GM23338 (cell line): ENCODE results near the gene DCANP1.

Experiments used
- CREB1 ChIP-seq: fragments of 250-450 bp; sonication (Bioruptor Pico); IDR thresholded peaks from 2 replicates; pipeline ENCODE4 v1.5.0; 2020; ENCODE audit warnings: low read depth, mild to moderate bottlenecking, moderate library complexity
- CTCF ChIP-seq, 2 experiments: fragments of 200-600 bp in 1 of 2; sonication (generic) in 1 of 2; conservative IDR thresholded peaks; 2 replicates each; pipeline versions ENCODE4 v1.5.1 to v1.6.1; 2016 to 2017; ENCODE audit warnings: antibody characterized with exemption in 2 of 2, low read depth in 2 of 2, mild to moderate bottlenecking in 2 of 2, moderate library complexity in 1 of 2
- ETS1 ChIP-seq: IDR thresholded peaks from 2 replicates; pipeline ENCODE4 v1.6.1; 2016; ENCODE audit warnings: antibody characterized with exemption
- EZH2 ChIP-seq: fragments of 200-600 bp; sonication (generic); IDR thresholded peaks from one replicate; pipeline ENCODE4 v1.8.0; 2017; ENCODE audit warnings: antibody characterized with exemption, mild to moderate bottlenecking, low read depth; ENCODE audit not compliant: unreplicated experiment
- EZH2phosphoT487 ChIP-seq: fragments of 200-600 bp; sonication (generic); IDR thresholded peaks from one replicate; pipeline ENCODE4 v1.8.1; 2018; ENCODE audit warnings: antibody characterized with exemption; ENCODE audit not compliant: unreplicated experiment
- JUNB ChIP-seq: IDR thresholded peaks from one replicate; pipeline ENCODE4 v1.6.1; 2016; ENCODE audit warnings: antibody characterized with exemption; ENCODE audit not compliant: unreplicated experiment
- POLR2AphosphoS5 ChIP-seq: IDR thresholded peaks from 2 replicates; pipeline ENCODE4 v1.6.1; 2016; ENCODE audit warnings: antibody characterized with exemption, low read depth
- REST ChIP-seq: IDR thresholded peaks from one replicate; pipeline ENCODE4 v1.6.1; 2018; ENCODE audit warnings: antibody characterized with exemption; ENCODE audit not compliant: unreplicated experiment
- STAT1 ChIP-seq: IDR thresholded peaks from one replicate; pipeline ENCODE4 v1.6.1; 2016; ENCODE audit warnings: antibody characterized with exemption; ENCODE audit not compliant: unreplicated experiment
- ZNF114 ChIP-seq: fragments of 250-450 bp; sonication (Bioruptor Pico); IDR thresholded peaks from 2 replicates; pipeline ENCODE4 v1.5.0; 2020; ENCODE audit warnings: mild to moderate bottlenecking, moderate library complexity
- ZNF331 ChIP-seq: fragments of 250-450 bp; sonication (Bioruptor Pico); IDR thresholded peaks from 2 replicates; pipeline ENCODE4 v1.5.0; 2020; ENCODE audit warnings: low read depth, mild to moderate bottlenecking, moderate library complexity
- ZNF462 ChIP-seq: fragments of 250-450 bp; sonication (Bioruptor Pico); IDR thresholded peaks from 2 replicates; pipeline ENCODE4 v1.5.0; 2020; ENCODE audit warnings: mild to moderate bottlenecking, moderate library complexity

GRCh38 chr5:135429301-135430134, 17.6 kb downstream of the DCANP1 start:
- TF ChIP-seq CTCF (conservative IDR thresholded peaks at IDR 0.05; ENCODE audit: low read depth in 2 of 2) (no peak), EZH2 (no peak), REST (no peak), EZH2phosphoT487 (no peak), POLR2AphosphoS5 (no peak), STAT1 (no peak), CREB1 (CRISPR knock-in tag) (no peak), ZNF462 (no peak), JUNB (no peak), ETS1 (no peak), ZNF114 (CRISPR knock-in tag) (no peak), ZNF331 (no peak)
